Urothelium cell line (cell line): ENCODE data around the gene EPS8.
"Not testable (repeated sequence)": the region's sequence is repeated elsewhere in the genome, so short reads cannot be mapped to it uniquely, and the experiment has no call there.

Experiments used
- DNase-seq: peaks from one replicate; pipeline ENCODE4 v3.0.0; 2011; ENCODE audit warnings: low spot score, mixed read lengths
- FAIRE-seq: peaks from 2 replicates; lab custom pipeline; 2011; peaks lifted over from hg19 to GRCh38; lab: Jason Lieb, UNC

The EPS8 gene

DNA sequence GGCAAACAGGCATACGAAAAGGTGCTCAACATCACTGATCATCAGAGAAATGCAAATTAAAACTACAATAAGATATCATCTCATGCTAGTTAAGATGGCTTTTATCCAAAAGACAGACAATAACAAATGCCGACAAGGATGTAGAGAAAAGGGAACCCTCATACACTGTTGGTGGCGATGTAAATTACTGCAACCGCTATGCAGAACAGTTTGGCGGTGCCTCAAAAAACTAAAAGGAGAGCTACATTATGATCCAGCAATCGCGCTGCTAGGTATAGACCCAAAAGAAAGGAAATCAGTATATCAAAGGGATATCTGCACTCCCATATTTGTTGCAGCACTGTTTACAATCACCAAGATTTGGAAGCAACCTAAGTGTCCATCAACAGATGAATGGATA lies 27.0 kb downstream of the EPS8 start:
- FAIRE-seq, DNase-seq: not testable (repeated sequence)

- peak; percentile 35 for DNase-seq
- peak; percentile 30 for FAIRE-seq
Measured at GRCh38 chr12:15757553-15758255, 31.5 kb downstream of the EPS8 start.

DNA sequence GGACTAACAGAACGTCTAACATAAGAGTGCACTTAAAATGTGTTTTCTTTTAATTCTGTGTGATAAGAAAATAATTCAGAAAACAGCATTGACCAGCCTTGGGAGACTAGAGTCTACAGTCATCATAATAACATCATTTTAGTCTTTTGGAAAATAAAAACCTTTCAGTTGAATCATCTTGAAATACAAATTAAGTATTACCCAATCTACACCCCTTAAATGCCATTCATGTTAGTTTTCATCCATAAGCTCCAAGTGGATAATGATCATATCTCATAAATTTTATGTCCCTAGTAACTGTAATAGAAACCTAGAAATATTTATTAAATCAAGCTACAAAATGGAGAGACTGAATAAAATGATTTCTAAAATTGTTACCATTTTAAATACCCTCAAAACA lies 32.4 kb downstream of the EPS8 start:
- DNase-seq = no peak
- no peak for FAIRE-seq

- FAIRE-seq (no peak), DNase-seq (no peak)
Measured at GRCh38 chr12:15754233-15754632, 35.0 kb downstream of the EPS8 start.

DNA sequence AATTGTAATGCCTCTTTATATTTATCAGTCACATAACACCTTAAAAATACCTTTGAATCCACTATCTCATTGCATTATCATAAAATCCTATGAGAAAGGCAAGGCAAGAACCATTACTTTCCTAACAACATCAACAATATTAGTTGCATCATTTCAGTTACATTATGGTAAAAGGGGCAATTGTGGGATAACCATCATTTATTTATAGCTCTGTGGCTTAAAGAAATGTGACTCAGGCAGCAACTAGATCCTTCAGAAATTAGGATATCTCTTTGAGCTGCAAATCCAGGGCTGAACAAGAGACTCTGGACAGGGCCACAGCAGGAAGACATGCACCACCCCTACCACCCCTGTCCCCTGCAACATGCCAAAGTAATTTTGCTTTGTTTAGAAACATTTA lies 36.4 kb downstream of the EPS8 start:
- FAIRE-seq = no peak
- no peak for DNase-seq

DNA sequence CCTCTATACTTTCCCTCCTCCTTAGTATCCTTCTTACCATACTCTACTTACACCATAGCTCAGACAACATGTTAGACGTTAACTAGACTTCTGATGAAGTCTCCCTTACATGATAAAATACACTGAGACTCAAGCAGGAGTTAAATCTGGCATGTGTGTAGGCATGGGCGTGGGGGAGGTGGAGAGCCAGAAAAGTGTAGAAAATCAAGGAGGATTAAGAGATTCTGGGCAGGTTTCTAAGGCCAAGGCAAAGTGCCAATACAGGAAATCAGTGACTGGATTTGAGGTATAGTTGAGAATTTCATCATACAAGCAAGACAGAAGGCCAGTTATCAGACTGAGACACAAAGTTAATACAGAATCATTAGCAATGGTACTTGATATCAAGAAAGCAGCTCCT lies 37.4 kb downstream of the EPS8 start:
- DNase-seq = no peak
- no peak for FAIRE-seq

DNA sequence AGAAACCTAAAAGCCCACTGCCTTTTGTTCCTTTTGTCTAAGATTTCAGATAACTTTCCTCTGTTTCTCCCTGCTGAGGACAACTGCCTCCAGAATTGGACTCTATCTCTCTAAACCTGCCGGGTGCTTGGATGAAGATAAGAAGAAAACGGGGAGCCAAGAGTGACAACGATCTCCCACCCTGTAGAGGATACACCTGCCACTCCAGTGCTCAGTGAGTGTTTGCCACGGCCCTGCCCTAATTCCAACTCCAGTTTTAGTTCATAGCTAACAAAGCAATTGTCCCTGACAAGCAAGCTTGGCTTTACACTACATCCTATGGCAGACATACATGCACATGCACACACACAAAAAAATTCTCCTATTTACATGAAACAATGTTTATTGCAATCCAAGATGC lies 39.3 kb downstream of the EPS8 start:
- no peak for DNase-seq
- FAIRE-seq = no peak

DNA sequence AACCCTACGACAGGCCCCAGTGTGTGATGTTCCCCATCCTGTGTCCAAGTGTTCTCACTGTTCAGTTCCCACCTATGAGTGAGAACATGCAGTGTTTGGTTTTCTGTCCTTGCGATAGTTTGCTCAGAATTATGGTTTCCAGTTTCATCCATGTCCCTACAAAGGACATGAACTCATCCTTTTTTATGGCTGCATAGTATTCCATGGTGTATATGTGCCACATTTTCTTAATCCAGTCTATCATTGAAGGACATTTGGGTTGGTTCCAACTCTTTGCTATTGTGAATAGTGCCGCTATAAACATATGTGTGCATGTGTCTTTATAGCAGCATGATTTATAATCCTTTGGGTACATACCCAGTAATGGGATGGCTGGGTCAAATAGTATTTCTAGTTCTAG lies 47.3 kb downstream of the EPS8 start:
- not testable (repeated sequence) for FAIRE-seq, DNase-seq

DNA sequence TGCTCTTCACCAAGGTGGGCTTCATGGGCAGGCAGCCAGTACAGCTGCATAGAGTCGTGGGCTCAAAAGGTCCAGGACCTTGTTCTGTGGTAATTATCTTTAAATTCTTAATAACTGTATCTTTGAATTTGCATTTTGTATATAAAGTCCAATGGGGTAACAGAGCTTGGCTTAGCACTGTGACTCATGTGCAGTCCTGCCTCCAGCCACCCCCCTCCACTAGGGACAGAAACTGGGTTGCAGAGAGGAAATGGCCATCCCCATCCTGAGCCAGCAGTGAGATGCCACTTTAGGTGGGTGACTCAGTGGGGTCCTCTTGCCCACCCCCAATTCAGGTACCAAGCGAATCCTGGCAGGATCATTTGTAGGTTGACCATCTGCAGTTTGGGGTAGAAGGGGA lies 48.1 kb downstream of the EPS8 start:
- FAIRE-seq (no peak), DNase-seq (no peak)

GRCh38 chr12:15740389-15740788 lies 48.8 kb downstream of the EPS8 start:
- not testable (repeated sequence) for DNase-seq, FAIRE-seq

DNA sequence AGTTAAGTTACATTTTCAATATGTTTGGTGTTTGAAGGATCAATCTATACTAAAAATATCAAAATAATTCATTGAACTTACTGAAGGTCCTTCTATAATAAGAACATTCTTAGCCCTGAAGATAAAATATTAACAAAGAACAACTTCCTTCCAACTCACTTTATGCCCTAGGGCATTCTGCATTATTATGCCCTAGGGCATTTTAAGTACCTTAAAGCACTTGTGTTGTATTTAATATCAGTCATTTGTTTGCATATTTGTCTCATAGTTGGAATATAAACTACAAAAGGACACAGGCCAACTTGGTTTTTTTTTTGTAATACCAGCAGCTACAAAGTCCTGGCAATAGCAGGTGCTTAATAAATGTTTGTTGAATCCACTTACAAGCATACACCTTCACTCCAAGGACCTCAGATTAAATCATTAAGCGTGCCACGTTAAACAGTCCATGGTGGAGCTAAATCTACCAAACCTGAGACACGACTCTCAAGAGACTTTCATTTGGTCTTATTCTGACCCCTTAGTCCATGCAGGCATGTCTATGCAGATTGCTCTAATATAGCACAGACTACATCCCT lies 50.7 kb downstream of the EPS8 start:
- no peak for DNase-seq

DNA sequence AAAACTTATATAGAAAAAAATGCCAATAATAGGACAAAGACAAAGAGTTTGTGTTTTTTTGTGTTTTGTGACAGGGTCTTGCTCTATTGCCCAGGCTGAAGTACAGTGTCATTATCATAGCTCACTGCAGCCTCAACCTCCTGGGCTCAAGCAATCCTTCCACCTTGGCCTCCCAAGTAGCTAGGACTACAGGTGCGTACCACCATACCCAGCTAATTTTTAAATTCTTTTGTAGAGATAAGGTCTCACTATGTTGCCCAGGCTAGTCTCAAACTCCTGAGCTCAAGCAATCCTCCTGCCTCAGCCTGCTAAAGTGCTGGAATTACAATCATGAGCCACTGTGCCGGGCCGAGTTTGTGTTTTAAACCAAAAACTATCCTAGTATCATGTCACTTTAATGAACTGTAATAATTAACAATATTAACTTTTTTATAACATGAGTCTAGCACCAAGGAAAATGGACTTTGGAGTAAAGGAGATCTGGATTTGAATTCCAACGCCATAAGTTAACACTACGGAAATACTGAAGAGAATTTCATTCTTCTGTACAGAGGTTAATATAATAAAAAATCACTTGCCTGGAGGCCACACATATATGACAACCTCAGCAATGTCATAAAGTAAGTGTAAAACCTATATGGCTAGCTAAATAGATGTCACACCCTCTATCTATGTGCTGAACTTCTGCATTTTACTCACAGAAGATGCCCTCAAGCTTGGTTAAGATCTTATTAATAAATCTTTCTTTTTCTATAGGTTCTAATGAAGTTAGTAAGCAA lies 53.2 kb downstream of the EPS8 start:
- FAIRE-seq = no peak
- DNase-seq = no peak

More for the DNA sequence above, 50.7 kb downstream of the EPS8 start:
- no peak for FAIRE-seq

DNA sequence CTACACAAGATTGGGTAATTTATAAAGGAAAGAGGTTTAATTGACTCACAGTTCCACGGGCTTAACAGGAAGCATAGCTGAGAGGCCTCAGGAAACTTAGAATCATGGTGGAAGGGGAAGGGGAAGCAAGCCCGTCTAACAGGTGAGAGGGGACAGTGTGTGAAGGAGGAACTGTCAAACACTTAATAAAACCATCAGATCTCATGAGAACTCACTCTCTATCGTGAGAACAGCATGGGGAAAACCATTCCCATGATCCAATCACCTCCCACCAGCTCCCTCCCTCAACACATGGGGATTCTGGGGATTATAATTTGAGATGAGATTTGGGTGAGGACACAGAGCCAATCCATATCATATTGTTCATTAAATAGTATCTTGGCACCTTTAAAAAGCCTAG lies 56.1 kb downstream of the EPS8 start:
- FAIRE-seq (no peak), DNase-seq (no peak)

DNA sequence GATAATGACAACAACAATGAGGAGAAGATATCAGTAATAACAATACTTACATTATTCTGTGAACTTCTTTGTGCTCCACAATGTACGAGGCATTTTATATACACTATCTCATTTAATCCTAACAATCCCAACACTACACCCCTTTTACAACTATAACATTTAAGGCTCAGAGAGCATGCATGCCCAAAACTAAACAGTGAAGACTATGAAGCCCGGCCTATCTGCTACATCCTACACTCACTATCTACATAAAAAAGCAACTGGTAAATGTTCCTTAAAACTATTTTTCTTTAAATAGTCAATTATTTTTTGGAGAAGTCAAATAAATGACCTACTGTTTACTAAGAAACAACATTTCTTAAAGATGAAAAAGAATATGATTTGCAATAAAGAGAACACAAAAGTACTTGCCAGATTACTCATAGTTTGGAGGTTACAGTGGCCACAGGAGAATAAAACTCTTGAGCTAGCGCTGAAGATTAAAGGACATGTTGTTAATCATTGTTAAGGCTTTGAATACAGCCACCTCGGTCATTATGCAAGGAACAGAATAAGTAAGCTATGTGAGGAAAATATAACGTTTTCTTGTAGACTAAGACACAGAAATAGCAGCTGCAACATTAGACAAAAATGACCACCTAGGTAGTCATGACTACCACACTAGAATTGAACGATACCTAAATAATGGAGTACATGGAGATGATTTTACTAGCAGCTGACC lies 56.7 kb downstream of the EPS8 start:
- no peak for DNase-seq
- FAIRE-seq = no peak

DNA sequence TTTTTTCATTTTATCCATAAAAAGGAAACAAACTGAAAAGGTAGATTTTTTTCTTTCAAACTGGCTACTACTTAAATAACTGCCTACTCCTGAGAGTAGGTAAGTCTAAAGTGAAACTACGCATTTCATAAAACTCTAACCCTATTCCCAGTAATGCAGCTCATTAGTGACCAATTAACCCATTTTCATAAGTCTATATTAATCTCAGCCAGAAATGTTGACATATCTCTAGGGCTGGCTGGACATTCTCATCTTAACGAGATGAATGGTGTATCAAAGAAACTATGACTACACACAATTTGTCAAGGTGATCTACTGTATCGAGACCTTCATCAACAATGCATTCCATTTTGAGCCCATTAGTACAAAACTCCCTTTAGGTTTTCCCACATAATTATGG lies 57.2 kb downstream of the EPS8 start:
- no peak for FAIRE-seq
- no peak for DNase-seq

DNA sequence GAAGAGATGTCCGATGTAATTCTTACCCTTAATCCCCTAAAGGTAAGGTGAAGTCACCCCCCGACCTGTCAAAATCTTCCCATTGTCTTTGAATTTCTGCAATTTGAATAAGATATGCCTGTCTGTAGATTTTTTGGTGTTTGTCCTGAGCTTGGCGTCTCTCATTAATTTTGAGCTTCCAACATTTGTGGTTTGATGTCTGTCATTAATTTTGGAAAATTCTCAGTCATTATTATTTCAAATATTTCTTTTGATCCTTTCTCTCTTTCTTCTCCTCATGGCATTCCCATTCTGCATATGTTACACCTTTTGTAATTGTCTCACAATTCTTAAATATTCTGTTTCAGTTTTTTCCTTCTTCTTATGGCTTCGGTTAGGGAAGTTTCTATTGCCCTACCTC lies 60.1 kb downstream of the EPS8 start:
- DNase-seq (no peak), FAIRE-seq (no peak)

DNA sequence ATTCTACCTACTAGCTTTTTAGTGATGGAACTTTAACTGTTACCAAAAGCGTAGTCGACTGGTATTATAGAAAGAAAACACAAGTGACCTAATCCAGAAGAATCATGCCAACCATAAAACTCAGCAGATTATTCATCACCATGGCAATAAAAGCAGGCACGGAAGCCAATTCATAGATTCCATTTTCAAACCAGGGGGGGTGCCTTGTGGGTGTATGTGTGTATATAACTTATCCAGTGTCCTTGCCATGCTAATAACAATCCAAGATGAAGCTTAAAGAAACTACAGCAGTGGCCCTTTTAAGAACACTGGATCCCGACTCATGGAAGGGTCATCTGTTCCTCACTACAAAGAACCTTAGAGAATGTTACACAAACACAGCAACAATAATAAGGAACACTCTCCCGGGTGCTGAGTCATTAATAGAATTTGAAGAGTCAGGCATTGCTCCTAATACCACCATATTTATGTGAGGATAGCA lies 61.0 kb downstream of the EPS8 start:
- FAIRE-seq (no peak), DNase-seq (peak; percentile 14)

DNA sequence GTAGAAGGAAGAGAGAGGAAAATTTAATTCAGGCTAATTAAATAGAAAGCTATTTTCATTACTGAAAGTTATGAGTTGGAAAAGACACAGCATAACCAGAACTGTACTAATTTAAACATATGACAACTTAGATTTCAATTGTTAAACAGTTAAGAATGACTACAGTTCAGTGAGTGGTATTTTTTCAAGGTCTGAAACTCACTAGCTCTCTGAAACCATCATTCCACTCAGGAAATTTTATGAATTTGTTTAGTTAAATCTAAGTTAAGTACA lies 62.4 kb downstream of the EPS8 start:
- DNase-seq = no peak
- no peak for FAIRE-seq

GRCh38 chr12:15726027-15726877 lies 62.9 kb downstream of the EPS8 start:
- DNase-seq = no peak

GRCh38 chr12:15722951-15723350 lies 66.2 kb downstream of the EPS8 start:
- FAIRE-seq (no peak), DNase-seq (no peak)

More at GRCh38 chr12:15726027-15726877, 62.9 kb downstream of the EPS8 start:
- FAIRE-seq = no peak
